PC-9 (cell line): ENCODE results near the gene CCBE1. TPM values are rescaled to one million over a fixed set of nuclear protein-coding genes. Genes with fewer than 3 reads are reported as not detected.

Source experiments
- BruUV-seq: library from RNA; stranded (reverse); fragments of 400-500 nt; replicated peaks from 2 replicates; lab custom pipeline; 2021; lab: Mats Ljungman, UMichigan
- CTCF ChIA-PET: fragments of 300-600 bp; sonication (Branson Sonifier 250); formaldehyde crosslinking; loops from one replicate; lab custom pipeline; 2022; ENCODE audit warnings: antibody characterized with exemption; lab: Charles Lee
- POLR2A ChIA-PET: fragments of 300-600 bp; sonication (Branson Sonifier 250); formaldehyde crosslinking; loops from one replicate; lab custom pipeline; 2022; ENCODE audit warnings: antibody characterized with exemption; ENCODE audit not compliant: unreplicated experiment; lab: Charles Lee
- DNase-seq, 2 experiments: peaks; one replicate each; pipeline versions ENCODE4 v3.0.0 to v3.0.0-alpha.2; 2015 to 2022; ENCODE audit warnings: mixed read lengths in 1 of 2
- H2AFZ ChIP-seq: fragments of 200-600 bp; sonication (generic); 2 replicates; pipeline ENCODE4 v1.8.1; 2017; ENCODE audit warnings: antibody characterized with exemption
- H3F3A ChIP-seq: fragments of 200-600 bp; sonication (generic); 2 replicates; pipeline ENCODE4 v1.8.1; 2017; ENCODE audit warnings: antibody characterized with exemption, mild to moderate bottlenecking, low read depth; ENCODE audit not compliant: insufficient read depth
- H3K27ac ChIP-seq: fragments of 200-600 bp; sonication (generic); 2 replicates; pipeline ENCODE4 v1.6.1; 2016; ENCODE audit warnings: mixed run types
- H3K27me3 ChIP-seq: fragments of 200-600 bp; sonication (generic); 2 replicates; pipeline ENCODE4 v1.6.1; 2016; ENCODE audit warnings: low read depth, mixed run types; ENCODE audit not compliant: insufficient read depth
- H3K36me3 ChIP-seq: fragments of 200-600 bp; sonication (generic); 2 replicates; pipeline ENCODE4 v1.6.1; 2016; ENCODE audit warnings: low read depth, mixed run types
- H3K4me1 ChIP-seq: fragments of 200-600 bp; sonication (generic); replicated peaks from 2 replicates; pipeline ENCODE4 v1.6.1; 2016; ENCODE audit warnings: mixed run types; ENCODE audit not compliant: insufficient read depth
- H3K4me2 ChIP-seq: fragments of 200-600 bp; sonication (generic); 2 replicates; pipeline ENCODE4 v1.6.1; 2017; ENCODE audit warnings: mixed run types
- H3K4me3 ChIP-seq: fragments of 200-600 bp; sonication (generic); 2 replicates; pipeline ENCODE4 v1.6.1; 2016; ENCODE audit warnings: mixed run types
- H3K79me2 ChIP-seq: fragments of 200-600 bp; sonication (generic); 2 replicates; pipeline ENCODE4 v1.6.1; 2017; ENCODE audit warnings: low read depth, mixed run types
- H3K9me2 ChIP-seq: fragments of 200-600 bp; sonication (generic); 2 replicates; pipeline ENCODE4 v1.8.1; 2017; ENCODE audit warnings: mild to moderate bottlenecking; ENCODE audit not compliant: insufficient read depth
- H3K9me3 ChIP-seq: fragments of 200-600 bp; sonication (generic); 2 replicates; pipeline ENCODE4 v1.8.1; 2016; ENCODE audit warnings: low read depth; ENCODE audit not compliant: insufficient read depth
- H4K20me1 ChIP-seq: fragments of 200-600 bp; sonication (generic); 2 replicates; pipeline ENCODE4 v1.8.1; 2017; ENCODE audit not compliant: insufficient read depth
- CTCF ChIP-seq: fragments of 200-600 bp; sonication (generic); conservative IDR thresholded peaks from 2 replicates; pipeline ENCODE4 v1.6.1; 2017; ENCODE audit warnings: mixed run types, antibody characterized with exemption, mild to moderate bottlenecking, moderate library complexity
- EZH2 ChIP-seq: fragments of 200-600 bp; sonication (generic); IDR thresholded peaks from 2 replicates; pipeline ENCODE4 v1.8.0; 2017; ENCODE audit warnings: antibody characterized with exemption, low read depth
- intact Hi-C: fragments of 100-400 bp; cut with micrococcal nuclease; formaldehyde crosslinking; loops from one replicate; pipeline ENCODE4 v1.10.0; 2022; ENCODE audit not compliant: unreplicated experiment
- total RNA-seq: library from RNA; stranded (reverse); gene quantifications from 2 replicates; pipeline ENCODE4 v1.2.3, GENCODE V29; 2021

CCBE1 gene
- total RNA-seq, 1 experiment from 2014 or later = 5.8 TPM

GRCh38 chr18:59736061-59736460 is 38.8 kb upstream of the CCBE1 start:
- H3F3A ChIP-seq = peaks cover 5% of the 10 kb centered on the region; the same call in 1 of the 2 replicates
- no peaks in the 10 kb centered on the region for H3K9me2 ChIP-seq
- H2AFZ ChIP-seq = no peak overlapping the region
- POLR2A ChIA-PET = no interaction called here
- no peak overlapping the region for H3K4me3 ChIP-seq
- intact Hi-C loops = no loop called here
- CTCF ChIA-PET = no interaction called here
- H3K36me3 ChIP-seq = no peaks in the 10 kb centered on the region
- peaks cover 6% of the 10 kb centered on the region for H3K4me1 ChIP-seq
- H3K79me2 ChIP-seq = no peaks in the 10 kb centered on the region
- no TSS peak for BruUV-seq
- DNase-seq = no peak
- H4K20me1 ChIP-seq = no peaks in the 10 kb centered on the region
- TF ChIP-seq CTCF (no peak), EZH2 (no peak)
- H3K4me2 ChIP-seq = no peak overlapping the region
- H3K27ac ChIP-seq = no peak overlapping the region
- no peaks in the 10 kb centered on the region; the same call in none of the 2 replicates for H3K9me3 ChIP-seq
- H3K27me3 ChIP-seq = no peaks in the 10 kb centered on the region

GRCh38 chr18:59735269-59735860 is 38.1 kb upstream of the CCBE1 start:
- intact Hi-C loops = no loop called here
- Histone ChIP-seq H3K79me2 (no peaks in the 10 kb centered on the region), H4K20me1 (no peaks in the 10 kb centered on the region), H3K27me3 (no peaks in the 10 kb centered on the region), H3K4me1 (peaks cover 13% of the 10 kb centered on the region), H3K9me3 (no peaks in the 10 kb centered on the region; the same call in none of the 2 replicates), H2AFZ (no peak overlapping the region), H3K27ac (no peak overlapping the region), H3K36me3 (no peaks in the 10 kb centered on the region), H3K4me2 (no peak overlapping the region), H3K4me3 (no peak overlapping the region), H3F3A (peaks cover 12% of the 10 kb centered on the region), H3K9me2 (no peaks in the 10 kb centered on the region)
- no peak for TF ChIP-seq EZH2
- no peak for TF ChIP-seq CTCF
- ChIA-PET POLR2A (no interaction called here), CTCF (no interaction called here)
- no TSS peak for BruUV-seq
- no peak for DNase-seq

DNA sequence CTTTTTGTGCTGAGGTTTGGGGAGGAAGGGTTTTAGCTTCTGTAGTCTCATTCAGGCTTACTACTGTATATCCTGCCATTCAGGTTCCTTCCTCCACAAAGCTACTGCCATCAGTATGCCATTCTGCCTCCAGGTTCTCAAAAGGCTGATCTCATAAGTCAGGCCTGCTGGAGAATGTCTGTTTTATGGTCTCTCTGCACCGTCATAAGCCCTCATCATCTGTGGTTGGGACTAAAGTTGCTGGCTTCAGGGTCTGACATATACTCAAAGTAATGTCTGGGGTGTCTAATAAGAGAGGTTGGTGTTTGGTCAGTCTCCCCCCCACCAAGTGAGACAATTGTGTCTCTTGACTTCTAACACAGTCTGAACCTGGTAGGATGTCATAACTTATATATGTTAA is 36.2 kb upstream of the CCBE1 start:
- BruUV-seq = no TSS peak
- POLR2A ChIA-PET = no interaction called here

More for the DNA sequence above, 36.2 kb upstream of the CCBE1 start:
- no peak for DNase-seq
- peaks cover 31% of the 10 kb centered on the region for H3K4me1 ChIP-seq
- H3K27me3 ChIP-seq = no peaks in the 10 kb centered on the region
- H3K9me3 ChIP-seq = no peaks in the 10 kb centered on the region; the same call in 1 of the 2 replicates
- H3F3A ChIP-seq = peaks cover 28% of the 10 kb centered on the region
- no peaks in the 10 kb centered on the region for H3K79me2 ChIP-seq
- H2AFZ ChIP-seq = no peak overlapping the region
- TF ChIP-seq CTCF (no peak), EZH2 (no peak)
- H4K20me1 ChIP-seq = no peaks in the 10 kb centered on the region
- no peaks in the 10 kb centered on the region for H3K9me2 ChIP-seq
- intact Hi-C loops = no loop called here
- H3K36me3 ChIP-seq = no peaks in the 10 kb centered on the region
- CTCF ChIA-PET = no interaction called here
- H3K4me3 ChIP-seq = no peak overlapping the region
- H3K27ac ChIP-seq = no peak overlapping the region
- no peak overlapping the region for H3K4me2 ChIP-seq
